ENCODE measurements around the gene TMC6.
"Not testable (repeated sequence)": the region's sequence is repeated elsewhere in the genome, so short reads cannot be mapped to it uniquely, and the experiment has no call there.

TMC6 gene

GRCh38 chr17:78128551-78129350, at the start of gene TMC6:
Gene TMC6, minus strand, starts transcription at chr17:78128755. Its CDS starts 1,923 bp downstream, at chr17:78126832.
- DNase-seq (ENCODE audit: low read depth), result no peak

GRCh38 chr17:78176548-78177025, 48.0 kb upstream of the TMC6 start:
- DNase-seq (ENCODE audit: low read depth), result no peak

- no peak for DNase-seq (ENCODE audit: low read depth)
Measured at GRCh38 chr17:78175643-78175981, 47.1 kb upstream of the TMC6 start.

- no peak for DNase-seq (ENCODE audit: low read depth)
Measured at GRCh38 chr17:78174870-78175642, 46.5 kb upstream of the TMC6 start.

GRCh38 chr17:78174346-78174869, 45.9 kb upstream of the TMC6 start:
- DNase-seq (ENCODE audit: low read depth), result no peak

- DNase-seq (ENCODE audit: low read depth), result no peak
Measured at GRCh38 chr17:78173097-78173715, 44.7 kb upstream of the TMC6 start.

- no peak for DNase-seq (ENCODE audit: low read depth)
Measured at GRCh38 chr17:78172249-78173051, 43.9 kb upstream of the TMC6 start.

GRCh38 chr17:78171591-78172248, 43.2 kb upstream of the TMC6 start:
- not testable (repeated sequence) for DNase-seq (ENCODE audit: low read depth)

- no peak for DNase-seq (ENCODE audit: low read depth)
Measured at GRCh38 chr17:78170692-78171590, 42.4 kb upstream of the TMC6 start.

GRCh38 chr17:78168903-78169793, 40.6 kb upstream of the TMC6 start:
- DNase-seq (ENCODE audit: low read depth), result no peak

- no peak for DNase-seq (ENCODE audit: low read depth)
Measured at GRCh38 chr17:78168242-78168902, 39.8 kb upstream of the TMC6 start, which contains the start of gene SYNGR2. Gene SYNGR2, plus strand, starts transcription at chr17:78168581. Its CDS starts 36 bp downstream, at chr17:78168617.

- DNase-seq (ENCODE audit: low read depth), result no peak
Measured at GRCh38 chr17:78166416-78166815, 37.9 kb upstream of the TMC6 start.

GRCh38 chr17:78164748-78165607, 36.4 kb upstream of the TMC6 start:
- no peak for DNase-seq (ENCODE audit: low read depth)

GRCh38 chr17:78163881-78164747, 35.6 kb upstream of the TMC6 start:
- DNase-seq (ENCODE audit: low read depth), result no peak

- no peak for DNase-seq (ENCODE audit: low read depth)
Measured at GRCh38 chr17:78159575-78160158, 31.1 kb upstream of the TMC6 start.

All from fibroblast of the conjunctiva (primary cell).